Muscle of arm (tissue), 12 donors: ENCODE measurements around the gene ZEB2. TPM values are rescaled to one million over a fixed set of nuclear protein-coding genes. Genes with fewer than 3 reads are reported as not detected.

ENCODE experiments used
- DNase-seq: peaks from one replicate; pipeline ENCODE4 v3.0.0-alpha.2; 2013
- polyA plus RNA-seq, 12 donors: library from polyadenylated mRNA; unstranded; fragments of 120-200 nt; gene quantifications; one replicate each; pipeline ENCODE4 v1.2.1, GENCODE V29; 2013; ENCODE audit not compliant: insufficient read length in 12 of 12

ZEB2 gene
- polyA plus RNA-seq, 12 donors = 106 to 190 (median 127) TPM; not detected in 1

DNA sequence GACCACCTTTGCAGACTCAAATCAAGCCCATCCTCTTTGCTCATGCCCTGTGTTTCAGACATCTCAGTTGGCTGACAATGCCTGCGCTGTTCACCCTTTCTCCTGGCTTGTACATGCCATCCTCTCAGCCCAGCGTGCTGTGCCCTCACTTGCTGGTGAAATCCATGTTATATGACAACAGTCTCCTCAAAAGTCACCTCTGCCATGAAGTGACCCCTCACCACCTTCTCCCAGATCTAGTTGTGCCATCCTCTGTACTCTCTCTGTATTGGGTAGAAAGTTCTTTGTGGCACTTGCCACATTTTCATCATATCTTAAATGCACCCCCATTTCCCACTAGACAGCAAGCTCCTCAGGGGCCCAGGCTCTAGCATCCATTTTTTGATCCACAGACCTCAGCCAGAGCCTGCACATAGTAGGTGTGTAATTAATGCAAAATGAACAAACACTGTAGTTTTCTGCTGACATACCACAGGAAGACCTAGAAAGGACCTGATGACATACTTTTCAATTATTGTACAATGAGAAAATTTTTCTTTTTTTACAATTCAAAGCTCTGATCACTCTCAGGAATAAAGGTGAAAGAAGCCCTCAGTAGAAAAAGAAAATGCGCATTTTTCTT, 22.8 kb downstream of the ZEB2 start:
- DNase-seq = no peak

DNA sequence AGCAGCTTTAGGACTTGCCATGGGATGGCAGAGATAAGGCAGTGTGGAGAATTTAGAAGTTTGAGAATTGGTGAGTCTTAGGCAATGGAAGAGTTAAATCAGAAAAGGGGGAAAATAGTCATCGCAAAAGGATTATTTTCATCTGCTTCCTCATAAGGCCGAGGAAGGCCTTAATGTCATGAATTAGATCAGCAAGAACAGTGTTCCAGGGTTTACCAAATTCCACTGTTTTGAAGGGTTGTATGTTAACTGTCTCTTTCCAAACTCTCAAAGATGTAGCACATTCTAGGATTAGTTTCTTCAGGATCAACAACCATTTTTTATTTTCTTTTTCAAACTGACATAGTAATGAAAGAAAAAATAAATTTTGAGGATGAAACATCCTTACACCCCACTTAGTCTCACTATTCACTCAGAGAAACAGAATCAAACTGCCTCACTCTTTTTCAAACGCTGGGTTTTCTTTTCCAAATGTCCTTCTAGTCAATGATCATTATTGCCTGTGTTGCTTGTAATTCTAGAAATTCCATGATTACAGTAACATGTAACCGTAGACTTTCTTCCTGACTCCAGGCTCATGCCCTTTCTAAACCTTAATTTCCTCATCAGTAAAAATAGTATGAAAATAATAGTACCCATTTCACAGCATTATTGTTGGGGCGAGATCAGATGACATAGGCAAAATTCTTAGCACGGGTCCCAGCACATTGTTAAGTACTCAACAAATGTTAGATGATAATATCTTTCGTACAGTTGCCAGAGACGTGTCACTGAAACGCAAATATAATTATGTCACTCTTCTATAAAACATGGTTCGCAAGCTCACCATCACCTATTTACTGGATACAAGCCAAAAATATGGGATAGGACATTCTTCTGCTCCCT, 23.6 kb downstream of the ZEB2 start:
- DNase-seq = no peak

DNA sequence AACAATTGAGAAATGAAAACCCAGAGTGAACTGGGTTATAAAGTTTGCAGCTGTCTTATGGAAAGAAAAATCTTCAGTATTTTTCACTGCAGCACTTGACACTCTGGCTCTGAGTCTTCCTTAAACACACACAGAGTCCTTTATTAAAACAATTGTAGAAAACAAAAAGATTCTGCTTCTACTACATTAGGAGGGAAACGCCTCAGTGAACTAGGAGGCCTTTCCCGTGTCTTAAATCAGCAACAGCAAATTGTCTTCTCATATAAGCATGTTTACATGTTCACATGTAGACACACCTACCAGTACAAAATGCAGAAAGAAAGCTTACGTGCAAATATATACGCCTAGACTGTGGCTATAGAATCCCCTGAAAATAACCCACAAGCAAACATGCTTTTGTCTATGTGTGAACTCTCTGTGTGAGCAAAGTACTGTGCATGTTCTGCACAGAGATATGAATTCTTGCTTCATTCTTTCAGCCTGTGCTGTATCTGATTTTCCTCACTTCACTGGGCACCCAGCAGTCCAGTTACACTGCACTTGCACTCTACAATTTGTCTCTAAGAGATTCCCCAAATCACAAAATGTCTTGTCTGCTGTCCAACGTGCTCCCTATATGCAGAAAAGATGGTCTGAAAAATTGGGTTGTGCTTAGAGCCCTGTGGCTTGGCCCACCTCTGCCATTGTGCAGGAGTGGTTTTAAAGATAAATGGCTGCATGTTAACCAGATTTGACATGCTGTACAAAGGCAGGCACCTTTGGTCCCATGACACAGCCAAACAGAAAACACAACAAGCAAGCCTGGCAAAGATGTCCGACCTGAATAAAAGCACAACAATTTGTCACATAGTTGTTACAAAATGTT, 24.5 kb downstream of the ZEB2 start:
- DNase-seq = no peak

DNA sequence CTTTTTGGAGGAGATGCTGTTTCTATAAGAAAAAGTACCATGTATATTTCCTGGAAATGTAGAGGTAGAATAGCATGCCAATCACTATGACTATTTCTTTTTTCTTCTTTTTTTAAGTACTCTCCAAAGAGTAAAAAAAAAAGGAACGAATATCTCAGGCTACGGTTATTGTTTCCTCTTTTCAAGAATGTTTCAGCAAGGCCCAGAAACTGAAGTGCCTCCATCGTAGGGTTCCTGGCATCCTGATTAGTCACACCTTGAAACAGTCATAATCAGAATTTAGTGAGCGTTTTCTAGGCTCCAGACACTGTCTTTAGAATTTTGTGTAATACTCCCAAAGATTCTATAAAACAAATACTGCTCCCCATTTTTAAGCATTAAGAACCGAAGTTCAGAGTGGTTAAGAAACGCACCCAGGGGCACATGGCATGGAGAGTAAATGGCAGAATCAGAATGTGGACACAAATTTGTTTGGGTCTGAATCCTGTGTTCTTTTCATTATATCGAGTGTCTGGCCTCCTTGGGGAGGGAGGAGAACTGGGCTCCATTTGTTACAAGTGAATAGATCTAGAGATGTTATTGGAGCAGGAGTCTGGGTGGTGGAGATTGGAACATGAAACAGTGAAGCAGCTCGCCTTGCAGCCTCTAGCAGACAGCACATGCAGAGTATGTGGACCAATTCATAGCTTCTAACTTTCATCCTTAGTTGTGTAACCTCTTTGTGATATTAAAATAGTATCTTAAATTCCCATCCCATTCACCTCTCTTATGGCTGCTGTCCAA, 26.7 kb downstream of the ZEB2 start:
- no peak for DNase-seq

DNA sequence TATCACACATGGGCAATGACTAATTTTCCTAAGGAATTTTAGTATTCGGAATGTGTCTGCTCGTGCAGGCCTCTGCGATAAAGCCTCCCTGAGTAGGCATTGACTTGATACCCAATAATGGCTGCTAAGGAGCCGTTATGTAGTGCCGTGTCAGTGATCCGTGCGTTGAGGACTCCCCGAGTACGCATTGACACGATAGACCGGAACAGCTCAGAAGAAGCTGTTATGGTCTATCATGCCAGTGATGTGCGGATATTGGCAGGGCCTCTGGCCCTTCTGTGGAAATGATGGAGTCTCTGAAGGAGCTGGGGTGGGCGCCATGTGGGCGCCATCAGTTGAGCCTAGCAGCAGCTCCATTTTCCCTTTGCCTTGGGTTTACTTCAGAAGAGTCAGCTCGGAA, 29.1 kb downstream of the ZEB2 start:
- no peak for DNase-seq

DNA sequence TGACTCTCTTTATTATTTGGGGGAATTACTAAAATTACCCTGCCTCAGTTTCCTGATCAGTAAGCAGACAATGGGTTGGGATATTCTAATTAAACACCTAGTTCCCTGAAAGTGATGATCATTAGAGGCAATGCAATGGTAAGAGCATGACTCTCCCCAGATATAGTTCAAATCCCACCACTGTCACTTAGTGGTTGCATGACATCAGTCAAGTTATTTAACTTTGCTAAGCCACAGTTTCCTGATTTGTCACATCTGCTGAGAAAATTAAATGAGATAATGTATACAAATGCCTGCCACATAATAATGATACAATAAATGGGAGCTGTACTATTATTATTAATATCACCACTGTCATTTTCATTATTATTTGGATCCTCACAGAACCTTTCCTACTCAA, 29.9 kb downstream of the ZEB2 start:
- DNase-seq = no peak

DNA sequence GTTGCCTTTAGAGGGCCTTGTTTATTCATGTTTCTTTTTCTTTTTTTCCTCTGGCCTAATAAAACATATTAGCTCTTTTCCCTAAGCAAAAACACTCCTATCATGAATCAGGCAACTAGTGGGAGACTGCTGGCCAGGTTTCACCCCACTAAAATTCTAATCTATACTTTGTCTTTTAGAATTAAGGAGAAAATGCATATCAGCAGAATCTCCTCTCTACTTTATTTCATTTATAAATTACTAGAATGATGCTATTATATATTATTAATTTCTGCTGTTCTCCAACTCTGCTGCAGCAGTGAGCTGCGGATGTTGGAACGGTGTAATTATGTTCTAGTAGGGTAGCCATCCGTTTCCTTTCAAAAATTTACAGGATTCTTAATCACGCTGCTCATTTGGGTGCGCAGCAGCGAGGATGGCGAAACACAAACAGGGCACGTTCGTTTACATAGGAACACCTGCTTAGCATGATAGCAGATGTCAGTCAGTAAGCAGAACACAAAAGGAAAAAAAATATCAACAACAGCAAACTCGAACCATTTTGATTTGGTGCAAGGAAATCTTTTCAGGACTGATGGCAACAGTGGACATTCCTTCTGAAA, 30.5 kb downstream of the ZEB2 start:
- DNase-seq = no peak

DNA sequence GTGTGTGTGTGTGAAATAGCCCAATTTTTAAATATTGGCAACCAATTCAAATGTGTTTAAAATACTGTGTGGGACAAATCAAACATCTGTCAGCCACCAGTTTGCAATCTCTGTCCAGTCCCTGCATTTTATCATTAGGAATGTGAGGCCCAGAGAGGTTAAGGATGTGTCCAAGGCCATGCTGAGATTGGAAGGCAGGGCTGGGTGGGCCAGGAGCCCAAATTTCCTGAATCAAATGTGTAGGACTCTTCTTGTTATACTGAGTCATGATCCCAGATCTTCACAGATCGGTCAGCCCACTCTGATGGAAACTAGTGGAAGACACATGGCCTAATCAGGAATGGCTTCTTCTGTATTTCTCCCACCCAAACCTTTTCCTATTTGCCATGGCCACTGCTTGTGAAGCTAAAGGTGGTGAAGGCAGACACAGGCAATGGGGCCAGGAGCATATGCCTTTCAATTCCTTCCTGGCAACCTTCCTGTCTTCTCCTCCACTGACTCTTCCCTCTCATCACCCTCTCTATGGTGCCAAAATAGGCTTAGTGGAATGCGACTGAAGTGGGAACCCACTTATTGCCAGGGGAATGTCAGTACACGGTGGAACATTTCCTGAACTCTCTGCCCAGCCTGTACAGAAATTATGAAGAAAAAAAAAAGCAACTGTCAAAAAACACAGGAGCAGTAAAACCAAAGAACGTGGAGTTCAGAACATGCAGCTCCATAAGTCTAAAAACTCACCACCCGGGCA, 35.5 kb downstream of the ZEB2 start:
- no peak for DNase-seq

DNA sequence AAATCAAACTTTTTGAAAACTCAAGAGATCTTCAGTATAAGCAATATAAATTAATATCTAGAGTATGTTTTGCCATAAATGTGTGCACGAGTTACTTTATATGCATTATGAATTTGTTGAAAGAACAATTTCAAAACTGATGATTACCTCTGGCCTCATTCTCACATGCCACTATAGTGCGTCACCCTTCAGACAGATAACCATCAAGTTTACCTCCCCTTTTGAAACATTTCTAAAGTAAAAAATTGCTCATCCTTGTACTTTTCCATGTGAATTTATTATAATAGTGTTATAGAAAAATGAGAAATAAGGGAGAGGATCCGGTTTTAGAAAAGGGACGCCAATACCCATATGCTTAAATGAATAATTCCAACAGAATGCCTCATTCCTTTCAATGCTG, 38.3 kb downstream of the ZEB2 start:
- DNase-seq = no peak

DNA sequence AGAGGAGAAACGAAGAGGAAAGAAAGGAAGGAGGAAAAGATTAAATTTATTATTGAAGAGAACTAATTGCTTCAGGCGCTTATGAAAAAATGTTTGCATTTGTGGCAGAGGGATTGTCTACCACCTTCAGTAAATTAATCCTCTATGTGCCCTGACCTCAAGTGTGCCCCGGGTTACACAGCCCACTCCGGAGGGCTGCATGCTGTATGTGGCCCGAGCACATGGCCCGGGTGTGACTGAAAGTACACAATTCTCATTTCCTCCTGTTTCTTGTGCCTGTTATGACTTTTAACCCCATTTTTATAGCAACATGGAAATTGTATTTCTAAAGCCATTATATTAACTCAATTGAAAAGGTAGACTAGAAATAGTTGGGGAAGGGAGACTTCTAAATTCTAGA, 38.8 kb downstream of the ZEB2 start:
- DNase-seq = no peak

DNA sequence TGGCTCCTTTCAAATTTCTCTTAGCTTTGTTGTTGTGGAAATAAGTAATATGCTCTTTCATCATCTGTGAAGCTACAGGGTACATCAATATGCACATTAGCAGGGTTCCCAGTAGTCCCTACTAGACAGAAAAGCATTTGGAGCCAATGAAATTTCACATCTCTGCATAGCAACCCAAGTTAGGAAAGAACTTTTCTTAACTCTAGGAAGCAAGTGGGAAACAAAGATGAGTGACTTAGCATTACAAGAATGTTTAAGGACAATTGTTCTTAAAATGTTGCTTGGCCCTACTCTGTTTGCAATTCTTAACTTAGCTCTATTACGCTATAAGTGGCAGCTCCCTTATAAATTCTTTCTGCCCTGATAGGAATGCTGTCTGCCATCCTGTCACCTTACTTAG, 39.6 kb downstream of the ZEB2 start:
- no peak for DNase-seq

DNA sequence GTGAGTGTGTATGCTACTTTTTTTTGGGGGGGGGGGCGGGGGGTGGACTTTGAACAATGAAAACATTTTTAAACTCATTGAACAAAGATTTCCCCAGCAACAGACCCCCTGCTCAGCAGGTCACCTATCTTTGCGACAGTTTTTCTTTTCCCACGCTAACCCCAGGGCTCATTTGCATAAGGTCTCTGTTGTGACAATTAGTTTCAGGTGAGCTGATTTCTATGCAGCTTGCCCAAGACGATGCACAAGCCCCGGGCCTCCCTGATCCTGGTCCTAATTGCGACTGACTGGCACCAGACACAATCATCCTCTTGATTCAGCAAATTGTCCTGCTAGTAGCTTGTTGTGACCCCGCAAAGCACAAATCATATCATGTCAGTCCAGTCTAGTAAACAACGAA, 40.3 kb downstream of the ZEB2 start:
- no peak for DNase-seq

DNA sequence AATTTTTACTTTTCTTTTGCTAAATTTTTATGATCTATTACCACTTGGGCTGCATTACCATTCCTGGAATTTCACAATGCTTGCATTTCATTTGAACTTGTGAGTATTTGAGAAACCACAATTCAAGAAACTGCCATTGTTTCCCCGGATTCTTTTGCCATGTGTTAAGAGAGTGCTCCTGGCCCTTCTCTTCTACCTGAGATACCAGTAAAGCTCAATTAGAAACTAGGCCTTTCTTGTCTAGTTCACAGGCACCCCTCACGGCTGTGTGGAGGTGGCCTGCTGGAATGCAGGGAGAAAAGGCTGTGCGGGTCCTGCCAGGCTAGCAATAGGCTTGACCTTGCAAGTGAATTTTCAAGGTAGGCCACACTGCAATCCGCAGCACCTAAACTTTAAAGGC, 40.8 kb downstream of the ZEB2 start:
- DNase-seq = no peak

DNA sequence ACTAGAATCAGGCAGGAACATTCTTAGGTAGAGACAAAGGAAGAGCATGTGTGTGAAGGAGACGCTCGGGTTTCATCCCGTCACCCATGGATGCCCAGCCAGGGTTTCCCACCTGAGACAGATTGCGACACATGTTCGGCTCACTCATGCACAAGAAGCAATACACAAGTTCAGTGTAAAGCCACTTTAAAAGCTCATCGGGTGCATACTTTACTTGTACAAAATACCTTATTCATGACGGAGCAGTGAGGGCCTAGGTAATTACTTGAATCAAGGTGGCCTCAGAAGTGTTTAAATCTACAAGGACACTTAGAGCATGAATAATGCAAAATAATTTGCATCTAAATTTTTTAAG, 42.0 kb downstream of the ZEB2 start:
- DNase-seq = no peak

DNA sequence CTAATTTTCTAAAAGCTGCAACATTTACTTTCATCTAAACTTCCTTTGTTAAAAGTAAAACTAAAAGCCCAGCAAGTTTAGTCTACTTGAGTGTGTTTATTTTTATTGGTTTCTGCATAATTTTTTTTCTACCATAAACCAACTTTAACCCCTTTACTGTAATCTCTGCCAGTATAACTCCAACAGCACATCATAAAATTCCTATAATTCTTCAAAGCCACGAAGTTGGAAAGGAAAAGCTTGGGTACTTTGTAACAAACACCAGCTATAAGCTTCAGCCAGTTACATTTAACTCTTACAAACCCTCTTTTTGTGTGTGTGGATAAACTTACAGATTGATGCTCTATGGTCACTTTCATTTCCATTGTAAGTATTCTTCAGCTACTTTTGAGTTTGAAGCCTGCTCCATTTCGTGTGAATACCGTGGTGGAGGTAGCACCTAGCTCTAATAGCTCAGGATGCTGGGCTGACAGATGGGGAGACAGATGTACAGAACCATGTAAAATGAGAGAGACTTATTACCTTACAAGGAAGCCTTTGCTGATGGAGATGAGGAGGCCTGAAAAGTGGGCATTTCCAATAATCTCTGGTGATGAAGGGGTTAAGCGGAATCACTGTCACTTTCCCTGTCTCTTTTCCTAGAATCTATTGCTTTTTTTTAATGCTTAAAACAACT, 42.5 kb downstream of the ZEB2 start:
- DNase-seq = no peak

DNA sequence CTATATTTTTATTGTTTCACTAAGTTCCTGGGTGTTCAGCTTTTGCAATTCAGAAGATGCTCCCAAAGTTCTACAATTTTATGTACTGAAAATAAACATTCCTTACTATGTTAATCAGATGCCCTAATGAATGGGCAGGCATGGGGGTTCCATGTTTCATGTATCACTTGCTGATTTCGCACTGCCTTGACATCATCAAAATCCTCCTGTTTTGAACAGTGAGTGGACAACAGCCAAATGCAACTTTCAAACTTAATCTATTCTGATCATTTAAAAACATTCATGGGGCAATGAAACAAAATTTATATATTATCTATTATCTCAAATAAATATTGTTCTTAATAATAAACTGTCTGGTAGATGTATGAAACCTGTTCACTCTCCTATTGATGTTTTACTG, 43.2 kb downstream of the ZEB2 start:
- no peak for DNase-seq

DNA sequence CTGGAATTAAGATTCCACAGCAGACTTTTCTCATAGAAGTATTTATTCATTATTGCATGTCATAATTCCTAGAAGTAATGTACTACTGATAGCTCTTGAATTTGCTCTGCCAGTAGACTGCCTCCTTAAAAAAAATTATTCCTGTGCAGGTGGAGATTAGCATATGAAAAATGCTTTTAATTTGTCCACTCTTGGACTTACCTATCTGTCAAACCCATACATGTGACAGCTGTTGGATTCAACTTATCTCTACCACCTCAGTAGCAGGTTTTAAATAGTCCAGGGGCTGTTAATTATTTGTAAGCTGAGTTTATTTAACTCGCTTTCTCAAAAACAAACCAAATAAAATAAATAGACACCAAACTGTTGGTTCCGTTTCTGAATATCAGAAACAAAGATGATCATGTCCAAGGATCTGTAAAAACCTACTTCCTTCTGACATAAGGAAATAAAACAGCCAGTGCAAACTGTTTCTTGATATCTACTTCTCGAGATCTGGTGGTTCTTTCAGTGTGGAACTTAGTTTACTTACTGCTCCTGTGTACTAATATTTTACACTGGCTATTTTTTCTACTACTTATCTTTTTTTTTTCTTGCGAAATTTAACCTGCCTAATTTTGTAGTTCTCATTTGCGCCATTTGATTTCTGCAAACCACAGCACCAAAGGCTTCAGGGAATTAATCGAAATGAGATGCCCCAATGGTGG, 44.2 kb downstream of the ZEB2 start:
- no peak for DNase-seq

DNA sequence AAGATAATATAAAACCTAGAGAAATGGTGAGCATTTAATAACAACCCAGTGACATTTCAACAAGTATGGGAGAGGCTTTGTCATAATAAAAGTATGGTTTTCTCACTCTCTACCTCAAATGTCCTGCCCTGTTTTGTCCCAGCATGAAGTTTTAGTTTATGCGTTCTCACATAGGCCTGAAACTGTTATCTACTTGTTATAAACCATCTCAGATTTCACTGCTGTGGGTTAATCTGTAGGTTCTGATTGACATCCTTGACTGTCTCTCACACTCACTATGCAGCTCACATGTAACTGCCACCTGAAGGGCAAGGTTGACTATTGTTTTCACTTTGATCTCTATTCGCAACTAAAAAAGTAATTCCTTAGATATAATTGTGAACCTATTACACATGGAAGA, 44.9 kb downstream of the ZEB2 start:
- DNase-seq = no peak

DNA sequence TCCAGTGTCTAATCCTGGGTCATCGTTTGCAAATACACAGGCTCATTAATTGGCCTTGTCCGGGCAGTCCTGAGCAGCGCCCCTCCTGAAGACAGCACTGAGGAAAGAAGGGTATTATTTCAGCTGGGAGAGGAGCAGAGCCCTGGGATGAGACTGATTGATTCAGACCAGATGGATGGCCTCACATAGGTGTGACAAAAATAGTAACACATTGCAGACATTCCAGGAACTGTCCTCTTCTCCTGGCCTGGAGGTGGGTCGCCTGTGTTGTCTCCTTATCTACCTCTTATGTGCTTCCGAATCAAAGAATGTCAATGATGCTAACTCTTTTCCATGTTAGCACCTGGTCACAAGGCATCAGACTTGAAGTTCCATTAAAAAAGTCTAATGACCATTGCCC, 45.9 kb downstream of the ZEB2 start:
- DNase-seq = no peak

DNA sequence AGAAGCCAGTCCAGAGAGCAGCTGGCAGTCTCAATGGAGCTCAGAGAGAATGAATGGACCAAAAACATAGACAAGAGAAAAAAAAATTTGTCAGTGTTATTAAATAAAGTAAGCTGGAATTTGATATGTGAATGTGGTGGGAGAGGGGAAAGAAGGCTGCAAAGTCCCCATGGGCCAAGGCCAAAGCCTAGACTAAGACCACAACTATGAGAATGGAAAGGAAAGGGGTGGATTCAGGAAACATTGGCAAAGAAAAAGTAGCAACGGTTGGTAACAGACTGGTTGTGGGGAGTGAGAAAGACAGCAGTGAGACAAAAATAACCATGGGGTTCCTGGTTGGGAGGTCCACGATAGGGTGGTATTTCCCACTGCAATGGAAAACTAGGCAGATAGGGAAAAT, 47.0 kb downstream of the ZEB2 start:
- DNase-seq = no peak
